ENCODE measurements around the gene LARGE1.

GRCh38 chr22:33405194-33405593, 515.1 kb downstream of the LARGE1 start:
- TF ChIP-seq CTCF (IDR thresholded peaks at IDR 0.05) = no peak
- TF ChIP-seq POLR2A (IDR thresholded peaks at IDR 0.05) = no peak
